ENCODE results near the gene PRKCE.

DNA sequence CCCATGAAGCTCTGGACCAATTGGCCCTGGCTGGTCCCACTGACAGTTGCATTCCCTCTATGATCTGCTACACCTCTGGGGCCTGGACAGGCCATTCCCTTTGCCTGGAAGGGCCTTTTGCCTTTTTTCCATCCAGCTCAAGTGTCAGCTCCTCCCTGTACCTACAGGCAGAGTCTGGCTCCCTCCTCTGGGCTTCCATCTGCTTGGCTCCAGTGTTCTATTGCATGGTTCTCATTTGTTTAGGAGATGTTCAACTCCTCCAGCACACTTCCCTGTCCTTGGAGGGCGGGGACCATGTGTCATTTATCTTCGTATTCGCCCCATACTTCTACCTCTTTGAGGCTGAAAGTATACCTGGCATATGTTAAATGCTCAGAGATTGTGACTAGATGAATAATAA lies 61.1 kb downstream of the PRKCE start:
- TF ChIP-seq, protein P1, sequence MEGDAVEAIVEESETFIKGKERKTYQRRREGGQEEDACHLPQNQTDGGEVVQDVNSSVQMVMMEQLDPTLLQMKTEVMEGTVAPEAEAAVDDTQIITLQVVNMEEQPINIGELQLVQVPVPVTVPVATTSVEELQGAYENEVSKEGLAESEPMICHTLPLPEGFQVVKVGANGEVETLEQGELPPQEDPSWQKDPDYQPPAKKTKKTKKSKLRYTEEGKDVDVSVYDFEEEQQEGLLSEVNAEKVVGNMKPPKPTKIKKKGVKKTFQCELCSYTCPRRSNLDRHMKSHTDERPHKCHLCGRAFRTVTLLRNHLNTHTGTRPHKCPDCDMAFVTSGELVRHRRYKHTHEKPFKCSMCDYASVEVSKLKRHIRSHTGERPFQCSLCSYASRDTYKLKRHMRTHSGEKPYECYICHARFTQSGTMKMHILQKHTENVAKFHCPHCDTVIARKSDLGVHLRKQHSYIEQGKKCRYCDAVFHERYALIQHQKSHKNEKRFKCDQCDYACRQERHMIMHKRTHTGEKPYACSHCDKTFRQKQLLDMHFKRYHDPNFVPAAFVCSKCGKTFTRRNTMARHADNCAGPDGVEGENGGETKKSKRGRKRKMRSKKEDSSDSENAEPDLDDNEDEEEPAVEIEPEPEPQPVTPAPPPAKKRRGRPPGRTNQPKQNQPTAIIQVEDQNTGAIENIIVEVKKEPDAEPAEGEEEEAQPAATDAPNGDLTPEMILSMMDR (IDR thresholded peaks at IDR 0.05): peak in 1 of 7 experiments; percentile 34
- no peak for TF ChIP-seq POLR2A (IDR thresholded peaks at IDR 0.05)

Data from body of pancreas (tissue), 4 donors.